CD1c-positive myeloid dendritic cell (primary cell): ENCODE data around the gene CCDC86.
A peak's percentile ranks its signal among the peaks of the same experiment; 100 is the strongest.

ENCODE experiments used
- DNase-seq: peaks from one replicate; pipeline ENCODE4 v3.0.0-alpha.2; 2016; ENCODE audit errors: extremely low spot score

CCDC86 gene

GRCh38 chr11:60852982-60853950 is 11.4 kb downstream of the CCDC86 start:
- no peak for DNase-seq

- no peak for DNase-seq
Measured at GRCh38 chr11:60854140-60854846, 12.4 kb downstream of the CCDC86 start.

GRCh38 chr11:60854847-60855725 is 13.2 kb downstream of the CCDC86 start:
- DNase-seq: no peak

GRCh38 chr11:60855726-60856633 is 14.1 kb downstream of the CCDC86 start, which contains the start of gene PTGDR2:
PTGDR2 (minus strand) TSS chr11:60855950; CDS start chr11:60853722, 2,228 bp downstream.
- DNase-seq: no peak

GRCh38 chr11:60857378-60858232 is 15.7 kb downstream of the CCDC86 start:
- peak; percentile 20 for DNase-seq

- no peak for DNase-seq
Measured at GRCh38 chr11:60858236-60858635, 16.3 kb downstream of the CCDC86 start.

GRCh38 chr11:60858731-60859464 is 17.0 kb downstream of the CCDC86 start:
- DNase-seq: peak; percentile 12

- no peak for DNase-seq
Measured at GRCh38 chr11:60859616-60860250, 17.8 kb downstream of the CCDC86 start.

GRCh38 chr11:60860943-60861342 is 19.0 kb downstream of the CCDC86 start:
- no peak for DNase-seq

GRCh38 chr11:60862171-60862570 is 20.3 kb downstream of the CCDC86 start:
- DNase-seq: no peak

GRCh38 chr11:60863550-60864521 is 21.9 kb downstream of the CCDC86 start:
- no peak for DNase-seq

- no peak for DNase-seq
Measured at GRCh38 chr11:60864856-60865513, 23.1 kb downstream of the CCDC86 start.

GRCh38 chr11:60866911-60867870 is 25.3 kb downstream of the CCDC86 start, which contains the start of gene ZP1:
ZP1 (plus strand) TSS chr11:60867542; CDS start chr11:60867562, 20 bp downstream.
- no peak for DNase-seq

GRCh38 chr11:60867871-60868681 is 26.2 kb downstream of the CCDC86 start:
- no peak for DNase-seq
